Iris pigment epithelial cell (primary cell): ENCODE results near the gene BRSK2.

Experiments
- DNase-seq: peaks from one replicate; pipeline ENCODE4 v3.0.0-alpha.2; 2011; ENCODE audit warnings: low read depth

BRSK2 gene

GRCh38 chr11:1397146-1397861 lies 7.6 kb downstream of the BRSK2 start:
- DNase-seq: no peak

- DNase-seq: no peak
Measured at GRCh38 chr11:1397862-1398527, 8.3 kb downstream of the BRSK2 start.

- DNase-seq: no peak
Measured at GRCh38 chr11:1398528-1399235, 8.9 kb downstream of the BRSK2 start.

GRCh38 chr11:1399386-1400316 lies 9.9 kb downstream of the BRSK2 start:
- no peak for DNase-seq

- DNase-seq: no peak
Measured at GRCh38 chr11:1400317-1401170, 10.8 kb downstream of the BRSK2 start.

GRCh38 chr11:1401171-1401445 lies 11.4 kb downstream of the BRSK2 start:
- DNase-seq: no peak

- DNase-seq: peak; percentile 49
Measured at GRCh38 chr11:1401656-1402221, 12.0 kb downstream of the BRSK2 start.

- no peak for DNase-seq
Measured at GRCh38 chr11:1402355-1403077, 12.8 kb downstream of the BRSK2 start.

GRCh38 chr11:1403078-1403620 lies 13.4 kb downstream of the BRSK2 start:
- DNase-seq: no peak

GRCh38 chr11:1403721-1404460 lies 14.2 kb downstream of the BRSK2 start:
- DNase-seq: no peak

- DNase-seq: no peak
Measured at GRCh38 chr11:1404461-1405185, 14.9 kb downstream of the BRSK2 start.

- DNase-seq: no peak
Measured at GRCh38 chr11:1405186-1406020, 15.7 kb downstream of the BRSK2 start.

- DNase-seq: no peak
Measured at GRCh38 chr11:1406571-1407485, 17.1 kb downstream of the BRSK2 start.

- no peak for DNase-seq
Measured at GRCh38 chr11:1407668-1408067, 17.9 kb downstream of the BRSK2 start.

GRCh38 chr11:1408346-1408745 lies 18.6 kb downstream of the BRSK2 start:
- DNase-seq: no peak

GRCh38 chr11:1409108-1409851 lies 19.5 kb downstream of the BRSK2 start:
- no peak for DNase-seq
